Activated T-cell treated with anti-CD3 and anti-CD28 coated beads for 1 hour (primary cell): ENCODE data around the gene PAN3.
"Not testable (repeated sequence)": the region's sequence is repeated elsewhere in the genome, so short reads cannot be mapped to it uniquely, and the experiment has no call there.

Source experiments
- DNase-seq: peaks from one replicate; pipeline ENCODE4 v3.0.0-alpha.2; 2020; ENCODE audit warnings: low read depth

The PAN3 gene

GRCh38 chr13:28138012-28138755 is at the start of gene PAN3:
Gene PAN3 (plus strand): TSS chr13:28138545. CDS start chr13:28138658, 113 bp downstream.
- peak; percentile 90 for DNase-seq

- no peak for DNase-seq
Observed at GRCh38 chr13:28089065-28089464, 49.3 kb upstream of the PAN3 start.

GRCh38 chr13:28092431-28092830 is 45.9 kb upstream of the PAN3 start:
- no peak for DNase-seq

- no peak for DNase-seq
Observed at GRCh38 chr13:28093881-28094280, 44.5 kb upstream of the PAN3 start.

- no peak for DNase-seq
Observed at GRCh38 chr13:28094306-28094705, 44.0 kb upstream of the PAN3 start.

GRCh38 chr13:28097503-28097902 is 40.8 kb upstream of the PAN3 start:
- no peak for DNase-seq

- DNase-seq: no peak
Observed at GRCh38 chr13:28099396-28100149, 38.8 kb upstream of the PAN3 start.

GRCh38 chr13:28100150-28101121 is 37.9 kb upstream of the PAN3 start, which contains the start of gene FLT3:
Gene FLT3 (minus strand): TSS chr13:28100576. CDS start chr13:28100510, 66 bp downstream.
- no peak for DNase-seq

GRCh38 chr13:28101886-28102285 is 36.5 kb upstream of the PAN3 start:
- DNase-seq: not testable (repeated sequence)

GRCh38 chr13:28106976-28107375 is 31.4 kb upstream of the PAN3 start:
- no peak for DNase-seq

GRCh38 chr13:28110414-28110813 is 27.9 kb upstream of the PAN3 start:
- DNase-seq: no peak

- no peak for DNase-seq
Observed at GRCh38 chr13:28116736-28117135, 21.6 kb upstream of the PAN3 start.

- no peak for DNase-seq
Observed at GRCh38 chr13:28117689-28118377, 20.5 kb upstream of the PAN3 start.

GRCh38 chr13:28120317-28120716 is 18.0 kb upstream of the PAN3 start:
- DNase-seq: no peak

GRCh38 chr13:28121224-28121623 is 17.1 kb upstream of the PAN3 start:
- DNase-seq: no peak

- no peak for DNase-seq
Observed at GRCh38 chr13:28128030-28128429, 10.3 kb upstream of the PAN3 start.

- DNase-seq: no peak
Observed at GRCh38 chr13:28128926-28129325, 9.4 kb upstream of the PAN3 start.

GRCh38 chr13:28129911-28130693 is 8.2 kb upstream of the PAN3 start:
- DNase-seq: no peak

- no peak for DNase-seq
Observed at GRCh38 chr13:28131646-28132045, 6.7 kb upstream of the PAN3 start.

- DNase-seq: no peak
Observed at GRCh38 chr13:28136916-28137315, 1.4 kb upstream of the PAN3 start.

GRCh38 chr13:28137596-28137995 is 749 bp upstream of the PAN3 start:
- DNase-seq: no peak
